GM12878 (cell line): ENCODE data around the gene SMG9. TPM values are rescaled to one million over a fixed set of nuclear protein-coding genes. Genes with fewer than 3 reads are reported as not detected.

Source experiments
- BACH1 ChIP-seq: fragments of 450-650 bp; IDR thresholded peaks from 2 replicates; pipeline ENCODE4 v1.6.1; 2017; ENCODE audit warnings: mild to moderate bottlenecking, borderline replicate concordance
- BHLHE40 ChIP-seq, 2 experiments: fragments of 450-650 bp in 1 of 2; IDR thresholded peaks; 2 replicates each; pipeline ENCODE4 v1.6.1; 2011 to 2017; ENCODE audit warnings: low read depth in 2 of 2, borderline replicate concordance in 1 of 2, improper control_type of control experiment in 1 of 2, low read length in 1 of 2, mild to moderate bottlenecking in 1 of 2
- CREB1 ChIP-seq: IDR thresholded peaks from 2 replicates; pipeline ENCODE4 v1.6.1; 2012; ENCODE audit warnings: low read depth, mild to moderate bottlenecking, inconsistent platforms
- CREM ChIP-seq: IDR thresholded peaks from 2 replicates; pipeline ENCODE4 v1.6.1; 2014; ENCODE audit warnings: antibody characterized with exemption, low read depth
- EGR1 ChIP-seq, 2 experiments: IDR thresholded peaks; 1 replicate in 1 of 2; 2 replicates in 1 of 2; pipeline ENCODE4 v1.6.1; 2011 to 2012; ENCODE audit warnings: low read depth in 2 of 2, low read length in 2 of 2, borderline replicate concordance in 1 of 2, mild to moderate bottlenecking in 1 of 2, moderate library complexity in 1 of 2
- EP300 ChIP-seq, 2 experiments: fragments of 150-350 bp in 1 of 2; IDR thresholded peaks; 2 replicates each; pipeline ENCODE4 v1.6.1; 2011 to 2012; ENCODE audit warnings: low read depth in 2 of 2, low read length in 2 of 2, borderline replicate concordance in 1 of 2, improper control_type of control experiment in 1 of 2, inconsistent platforms in 1 of 2; ENCODE audit not compliant: control insufficient read depth in 1 of 2
- ETV6 ChIP-seq, 2 experiments: fragments of 450-650 bp in 1 of 2; IDR thresholded peaks in 1 of 2; conservative IDR thresholded peaks in 1 of 2; 2 replicates each; pipeline ENCODE4 v1.6.1; 2014; ENCODE audit warnings: antibody characterized with exemption in 1 of 2, borderline replicate concordance in 1 of 2, low read depth in 1 of 2, mild to moderate bottlenecking in 1 of 2, moderate library complexity in 1 of 2
- HDGF ChIP-seq: fragments of 450-650 bp; IDR thresholded peaks from 2 replicates; pipeline ENCODE4 v1.6.1; 2016; ENCODE audit warnings: antibody characterized with exemption
- NR2C1 ChIP-seq: fragments of 450-650 bp; IDR thresholded peaks from 2 replicates; pipeline ENCODE4 v1.6.1; 2017; ENCODE audit warnings: antibody characterized with exemption, mild to moderate bottlenecking, moderate library complexity
- NRF1 ChIP-seq: conservative IDR thresholded peaks from 2 replicates; pipeline ENCODE4 v1.6.1; 2011; ENCODE audit warnings: mild to moderate bottlenecking, low read depth, low read length, improper control_type of control experiment
- RB1 ChIP-seq: fragments of 450-650 bp; formaldehyde crosslinking; IDR thresholded peaks from 2 replicates; pipeline ENCODE4 v1.6.1; 2017; ENCODE audit warnings: mild to moderate bottlenecking, borderline replicate concordance
- RELA ChIP-seq: fragments of 450-650 bp; IDR thresholded peaks from 2 replicates; pipeline ENCODE4 v1.8.0; 2014; ENCODE audit warnings: borderline replicate concordance; ENCODE audit not compliant: partially characterized antibody
- RUNX3 ChIP-seq: IDR thresholded peaks from 2 replicates; pipeline ENCODE4 v1.6.1; 2012; ENCODE audit warnings: low read length, inconsistent platforms
- SP1 ChIP-seq: IDR thresholded peaks from one replicate; pipeline ENCODE4 v1.6.1; 2011; ENCODE audit warnings: low read depth, low read length
- SREBF2 ChIP-seq: IDR thresholded peaks from 2 replicates; pipeline ENCODE4 v1.6.1; 2012; ENCODE audit warnings: mild to moderate bottlenecking, low read length
- polyA plus RNA-seq, 11 experiments: library from polyadenylated mRNA; depleted of rRNA in 4 of 11; unstranded in 6 of 11; stranded (reverse) in 5 of 11; fragments of >200 nt; fragmentation: Nextera tagmentation in 4 of 11; fragmentation: Illumina TruSeq in 1 of 11; extraction: Ambion mirVana in 4 of 11; extraction: Trizol in 1 of 11; gene quantifications; 1 replicate in 1 of 11; 2 replicates in 10 of 11; pipeline versions ENCODE4 v1.2.1 to v1.2.3, GENCODE V29; 2011 to 2016; ENCODE audit warnings: inconsistent platforms in 2 of 11, missing spikeins in 2 of 11, low read depth in 1 of 11
- total RNA-seq, 4 experiments: library from RNA; depleted of rRNA in 3 of 4; stranded (reverse); fragments of >200 nt in 3 of 4; fragmentation: Illumina TruSeq in 1 of 4; extraction: Trizol in 1 of 4; gene quantifications; 2 replicates each; pipeline versions ENCODE4 v1.2.1 to v1.2.3, GENCODE V29; 2013 to 2021
- TF ChIP-seq, protein P1 (sequence below): IDR thresholded peaks from 2 replicates; pipeline ENCODE4 v1.6.1; 2011; ENCODE audit warnings: low read depth, mild to moderate bottlenecking, low read length, moderate library complexity, borderline replicate concordance; ENCODE audit errors: extremely low read depth
- TF ChIP-seq, protein P2 (sequence below): fragments of 450-650 bp; IDR thresholded peaks from 2 replicates; pipeline ENCODE4 v1.6.1; 2017; ENCODE audit warnings: mild to moderate bottlenecking, low read depth, inconsistent platforms; ENCODE audit not compliant: poor library complexity, severe bottlenecking
- TF ChIP-seq, protein P3 (sequence below): IDR thresholded peaks from 2 replicates; pipeline ENCODE4 v1.6.1; 2012; ENCODE audit warnings: low read depth, low read length, improper control_type of control experiment
- TF ChIP-seq, protein P4 (sequence below): fragments of 450-650 bp; IDR thresholded peaks from 2 replicates; pipeline ENCODE4 v1.6.1; 2017; ENCODE audit warnings: antibody characterized with exemption, mild to moderate bottlenecking, moderate library complexity
- TF ChIP-seq, protein P5 (sequence below): fragments of 450-650 bp; IDR thresholded peaks from 2 replicates; pipeline ENCODE4 v1.6.1; 2016; ENCODE audit warnings: mild to moderate bottlenecking

SMG9 gene
- total and polyA plus RNA-seq, 10 of the 15 experiments (the other 5 are each of a cell fraction or from before 2014, with no cell fraction given): 0.69 to 52.2 (median 28.1) TPM

DNA sequence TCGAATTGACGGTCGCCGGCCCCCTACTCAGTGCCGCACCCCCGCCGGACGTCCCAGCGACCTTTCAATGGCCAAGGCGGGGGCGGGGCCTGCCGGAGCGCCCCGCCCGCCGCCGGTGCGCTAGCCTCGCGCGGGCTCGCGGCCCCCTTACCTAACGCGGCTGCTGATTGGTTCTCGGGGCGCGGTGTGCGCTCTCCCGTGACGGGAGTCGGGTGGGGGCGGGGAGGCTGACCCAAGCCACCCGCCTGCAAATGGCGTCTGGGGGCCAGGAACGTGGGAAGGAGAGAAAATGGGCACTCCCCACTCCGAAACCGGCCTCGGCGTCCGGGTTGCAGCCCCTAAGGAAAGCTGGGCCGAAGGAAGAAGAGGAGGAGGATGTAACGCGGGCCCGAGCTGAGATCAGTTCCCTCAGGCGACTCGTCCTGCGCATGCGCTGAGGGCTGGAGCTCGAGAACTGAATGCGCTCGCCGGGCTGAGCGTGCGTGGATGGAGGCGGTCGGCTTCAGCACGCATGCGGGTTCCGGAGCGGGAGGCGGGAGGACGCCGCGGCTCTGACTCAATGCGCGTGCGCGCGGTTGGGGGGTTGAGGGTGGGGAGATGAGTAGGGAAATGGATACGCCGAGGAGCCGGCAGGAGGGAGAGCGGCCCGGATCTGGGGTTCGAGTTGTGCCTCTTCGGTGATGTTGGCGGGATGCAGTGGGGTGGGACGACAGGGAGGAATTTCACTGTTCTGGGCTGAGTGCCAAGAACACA, at the start of gene SMG9 (continued):
- TF ChIP-seq, protein P1, sequence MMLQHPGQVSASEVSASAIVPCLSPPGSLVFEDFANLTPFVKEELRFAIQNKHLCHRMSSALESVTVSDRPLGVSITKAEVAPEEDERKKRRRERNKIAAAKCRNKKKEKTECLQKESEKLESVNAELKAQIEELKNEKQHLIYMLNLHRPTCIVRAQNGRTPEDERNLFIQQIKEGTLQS: no peak
- peak; percentile 17 for TF ChIP-seq RUNX3
- TF ChIP-seq NRF1: peak; percentile 98
- peak; percentile 98 for TF ChIP-seq HDGF
- TF ChIP-seq, protein P2, sequence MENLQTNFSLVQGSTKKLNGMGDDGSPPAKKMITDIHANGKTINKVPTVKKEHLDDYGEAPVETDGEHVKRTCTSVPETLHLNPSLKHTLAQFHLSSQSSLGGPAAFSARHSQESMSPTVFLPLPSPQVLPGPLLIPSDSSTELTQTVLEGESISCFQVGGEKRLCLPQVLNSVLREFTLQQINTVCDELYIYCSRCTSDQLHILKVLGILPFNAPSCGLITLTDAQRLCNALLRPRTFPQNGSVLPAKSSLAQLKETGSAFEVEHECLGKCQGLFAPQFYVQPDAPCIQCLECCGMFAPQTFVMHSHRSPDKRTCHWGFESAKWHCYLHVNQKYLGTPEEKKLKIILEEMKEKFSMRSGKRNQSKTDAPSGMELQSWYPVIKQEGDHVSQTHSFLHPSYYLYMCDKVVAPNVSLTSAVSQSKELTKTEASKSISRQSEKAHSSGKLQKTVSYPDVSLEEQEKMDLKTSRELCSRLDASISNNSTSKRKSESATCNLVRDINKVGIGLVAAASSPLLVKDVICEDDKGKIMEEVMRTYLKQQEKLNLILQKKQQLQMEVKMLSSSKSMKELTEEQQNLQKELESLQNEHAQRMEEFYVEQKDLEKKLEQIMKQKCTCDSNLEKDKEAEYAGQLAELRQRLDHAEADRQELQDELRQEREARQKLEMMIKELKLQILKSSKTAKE: no peak
- peak; percentile 73 to 89 for TF ChIP-seq BHLHE40 (IDR thresholded peaks at IDR 0.05; ENCODE audit: borderline replicate concordance in 1 of 2, low read depth in 2 of 2, low read length in 1 of 2)
- peak; percentile 96 for TF ChIP-seq RB1
- peak; percentile 55; the same call in 1 of the 2 replicates for TF ChIP-seq NR2C1
- peak; percentile 70 for TF ChIP-seq RELA
- TF ChIP-seq, protein P3, sequence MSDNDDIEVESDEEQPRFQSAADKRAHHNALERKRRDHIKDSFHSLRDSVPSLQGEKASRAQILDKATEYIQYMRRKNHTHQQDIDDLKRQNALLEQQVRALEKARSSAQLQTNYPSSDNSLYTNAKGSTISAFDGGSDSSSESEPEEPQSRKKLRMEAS: peak; percentile 16; the same call in 1 of the 2 replicates
- TF ChIP-seq SP1: no peak
- peak; percentile 74 for TF ChIP-seq BACH1
- peak; percentile 53; the same call in 1 of the 2 replicates for TF ChIP-seq SREBF2
- TF ChIP-seq CREB1: peak; percentile 39; the same call in 1 of the 2 replicates
- peak in 1 of 2 experiments; percentile 79; a peak in 2 of 4 replicates for TF ChIP-seq ETV6 (conservative IDR thresholded peaks at IDR 0.05 in 1 of 2, IDR thresholded peaks at IDR 0.05 in 1 of 2; ENCODE audit: borderline replicate concordance in 1 of 2, low read depth in 1 of 2)
- peak in 1 of 2 experiments; percentile 75; a peak in 2 of 3 replicates for TF ChIP-seq EGR1 (IDR thresholded peaks at IDR 0.05; ENCODE audit: borderline replicate concordance in 1 of 2, low read depth in 2 of 2, low read length in 2 of 2)
- TF ChIP-seq, protein P4, sequence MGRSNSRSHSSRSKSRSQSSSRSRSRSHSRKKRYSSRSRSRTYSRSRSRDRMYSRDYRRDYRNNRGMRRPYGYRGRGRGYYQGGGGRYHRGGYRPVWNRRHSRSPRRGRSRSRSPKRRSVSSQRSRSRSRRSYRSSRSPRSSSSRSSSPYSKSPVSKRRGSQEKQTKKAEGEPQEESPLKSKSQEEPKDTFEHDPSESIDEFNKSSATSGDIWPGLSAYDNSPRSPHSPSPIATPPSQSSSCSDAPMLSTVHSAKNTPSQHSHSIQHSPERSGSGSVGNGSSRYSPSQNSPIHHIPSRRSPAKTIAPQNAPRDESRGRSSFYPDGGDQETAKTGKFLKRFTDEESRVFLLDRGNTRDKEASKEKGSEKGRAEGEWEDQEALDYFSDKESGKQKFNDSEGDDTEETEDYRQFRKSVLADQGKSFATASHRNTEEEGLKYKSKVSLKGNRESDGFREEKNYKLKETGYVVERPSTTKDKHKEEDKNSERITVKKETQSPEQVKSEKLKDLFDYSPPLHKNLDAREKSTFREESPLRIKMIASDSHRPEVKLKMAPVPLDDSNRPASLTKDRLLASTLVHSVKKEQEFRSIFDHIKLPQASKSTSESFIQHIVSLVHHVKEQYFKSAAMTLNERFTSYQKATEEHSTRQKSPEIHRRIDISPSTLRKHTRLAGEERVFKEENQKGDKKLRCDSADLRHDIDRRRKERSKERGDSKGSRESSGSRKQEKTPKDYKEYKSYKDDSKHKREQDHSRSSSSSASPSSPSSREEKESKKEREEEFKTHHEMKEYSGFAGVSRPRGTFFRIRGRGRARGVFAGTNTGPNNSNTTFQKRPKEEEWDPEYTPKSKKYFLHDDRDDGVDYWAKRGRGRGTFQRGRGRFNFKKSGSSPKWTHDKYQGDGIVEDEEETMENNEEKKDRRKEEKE: 0 out of 2 replicates have a peak, but pooled peaks have one; percentile 54
- TF ChIP-seq, protein P5, sequence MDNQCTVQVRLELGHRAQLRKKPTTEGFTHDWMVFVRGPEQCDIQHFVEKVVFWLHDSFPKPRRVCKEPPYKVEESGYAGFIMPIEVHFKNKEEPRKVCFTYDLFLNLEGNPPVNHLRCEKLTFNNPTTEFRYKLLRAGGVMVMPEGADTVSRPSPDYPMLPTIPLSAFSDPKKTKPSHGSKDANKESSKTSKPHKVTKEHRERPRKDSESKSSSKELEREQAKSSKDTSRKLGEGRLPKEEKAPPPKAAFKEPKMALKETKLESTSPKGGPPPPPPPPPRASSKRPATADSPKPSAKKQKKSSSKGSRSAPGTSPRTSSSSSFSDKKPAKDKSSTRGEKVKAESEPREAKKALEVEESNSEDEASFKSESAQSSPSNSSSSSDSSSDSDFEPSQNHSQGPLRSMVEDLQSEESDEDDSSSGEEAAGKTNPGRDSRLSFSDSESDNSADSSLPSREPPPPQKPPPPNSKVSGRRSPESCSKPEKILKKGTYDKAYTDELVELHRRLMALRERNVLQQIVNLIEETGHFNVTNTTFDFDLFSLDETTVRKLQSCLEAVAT: peak; percentile 82; the same call in 1 of the 2 replicates
- TF ChIP-seq CREM: peak; percentile 58
- TF ChIP-seq EP300 (IDR thresholded peaks at IDR 0.05; ENCODE audit: borderline replicate concordance in 1 of 2, control insufficient read depth in 1 of 2, low read depth in 2 of 2, low read length in 2 of 2): peak; percentile 27 to 28; a peak in 1 of 4 replicates
